ENCODE data around the gene SRC. TPM values are rescaled to one million over a fixed set of nuclear protein-coding genes. Genes with fewer than 3 reads are reported as not detected.

SRC gene
- total RNA-seq, 1 donor from 2014 or later: 25.1 TPM

GRCh38 chr20:37317994-37318640, 27.8 kb upstream of the SRC start:
- Mint-ChIP-seq H3K27ac (ENCODE audit: unreplicated experiment) (no peak overlapping the region), H3K27me3 (ENCODE audit: low read depth) (no peaks in the 10 kb centered on the region), H3K4me1 (ENCODE audit: low read depth) (peaks cover 23% of the 10 kb centered on the region), H3K4me3 (ENCODE audit: unreplicated experiment) (no peak overlapping the region), H3K36me3 (ENCODE audit: low read depth) (peaks cover 14% of the 10 kb centered on the region), H3K9me3 (ENCODE audit: low read depth) (peaks cover 9% of the 10 kb centered on the region)
- no peak for TF ChIP-seq CTCF (IDR thresholded peaks at IDR 0.05)
- DNase-seq (ENCODE audit: low spot score): peak; percentile 53

- no peak overlapping the region for H3K4me3 Mint-ChIP-seq (ENCODE audit: unreplicated experiment)
- H3K4me1 Mint-ChIP-seq (ENCODE audit: low read depth): peaks cover 24% of the 10 kb centered on the region
- no peak for TF ChIP-seq CTCF (IDR thresholded peaks at IDR 0.05)
- no peaks in the 10 kb centered on the region for H3K27me3 Mint-ChIP-seq (ENCODE audit: low read depth)
- no peak overlapping the region for H3K27ac Mint-ChIP-seq (ENCODE audit: unreplicated experiment)
- H3K9me3 Mint-ChIP-seq (ENCODE audit: low read depth): peaks cover 9% of the 10 kb centered on the region
- peaks cover 14% of the 10 kb centered on the region for H3K36me3 Mint-ChIP-seq (ENCODE audit: low read depth)
- peak; percentile 14 for DNase-seq (ENCODE audit: low spot score)
Measured at GRCh38 chr20:37319151-37319671, 26.7 kb upstream of the SRC start.

- Mint-ChIP-seq H3K9me3 (ENCODE audit: low read depth) (peaks cover 9% of the 10 kb centered on the region), H3K27ac (ENCODE audit: unreplicated experiment) (peak overlapping the region; percentile 81), H3K4me3 (ENCODE audit: unreplicated experiment) (no peak overlapping the region), H3K36me3 (ENCODE audit: low read depth) (peaks cover 5% of the 10 kb centered on the region), H3K4me1 (ENCODE audit: low read depth) (peaks cover 10% of the 10 kb centered on the region), H3K27me3 (ENCODE audit: low read depth) (no peaks in the 10 kb centered on the region)
- DNase-seq (ENCODE audit: low spot score): no peak
- TF ChIP-seq CTCF (IDR thresholded peaks at IDR 0.05): no peak
Measured at GRCh38 chr20:37323985-37324384, 22.0 kb upstream of the SRC start.

- no peak overlapping the region for H3K27ac Mint-ChIP-seq (ENCODE audit: unreplicated experiment)
Measured at GRCh38 chr20:37325206-37325605, 20.7 kb upstream of the SRC start.

GRCh38 chr20:37326666-37327065, 19.3 kb upstream of the SRC start:
- Mint-ChIP-seq H3K36me3 (ENCODE audit: low read depth) (peaks cover 3% of the 10 kb centered on the region), H3K27me3 (ENCODE audit: low read depth) (no peaks in the 10 kb centered on the region), H3K27ac (ENCODE audit: unreplicated experiment) (no peak overlapping the region), H3K9me3 (ENCODE audit: low read depth) (peaks cover 9% of the 10 kb centered on the region), H3K4me1 (ENCODE audit: low read depth) (peaks cover 10% of the 10 kb centered on the region), H3K4me3 (ENCODE audit: unreplicated experiment) (no peak overlapping the region)
- DNase-seq (ENCODE audit: low spot score): no peak
- TF ChIP-seq CTCF (IDR thresholded peaks at IDR 0.05): no peak

More at GRCh38 chr20:37325206-37325605, 20.7 kb upstream of the SRC start:
- Mint-ChIP-seq H3K9me3 (ENCODE audit: low read depth) (peaks cover 9% of the 10 kb centered on the region), H3K4me1 (ENCODE audit: low read depth) (peaks cover 10% of the 10 kb centered on the region), H3K36me3 (ENCODE audit: low read depth) (peaks cover 3% of the 10 kb centered on the region), H3K4me3 (ENCODE audit: unreplicated experiment) (no peak overlapping the region), H3K27me3 (ENCODE audit: low read depth) (no peaks in the 10 kb centered on the region)
- DNase-seq (ENCODE audit: low spot score): no peak
- no peak for TF ChIP-seq CTCF (IDR thresholded peaks at IDR 0.05)

Measured in chondrocyte (in vitro differentiated cells).